Raji (cell line): ENCODE data around the gene IFITM2.

Experiments
- POLR2A ChIP-seq: IDR thresholded peaks from 2 replicates; pipeline ENCODE4 v1.6.1; 2011; ENCODE audit warnings: low read depth, low read length, control low read depth; ENCODE audit not compliant: insufficient read depth

IFITM2 gene

GRCh38 chr11:313787-314553 is 6.4 kb downstream of the IFITM2 start, which contains the start of gene IFITM1:
Gene IFITM1, plus strand, starts transcription at chr11:314040. Its CDS starts 131 bp downstream, at chr11:314171.
- no peak for TF ChIP-seq POLR2A

- TF ChIP-seq POLR2A = no peak
Observed at GRCh38 chr11:315051-315481, 7.5 kb downstream of the IFITM2 start.

GRCh38 chr11:315516-315994 is 7.9 kb downstream of the IFITM2 start:
- TF ChIP-seq POLR2A = no peak

- TF ChIP-seq POLR2A = no peak
Observed at GRCh38 chr11:316031-316701, 8.6 kb downstream of the IFITM2 start.

GRCh38 chr11:316891-317301 is 9.3 kb downstream of the IFITM2 start:
- no peak for TF ChIP-seq POLR2A

GRCh38 chr11:324156-324555 is 16.5 kb downstream of the IFITM2 start:
- TF ChIP-seq POLR2A = no peak

GRCh38 chr11:325796-326591 is 18.4 kb downstream of the IFITM2 start:
- TF ChIP-seq POLR2A = no peak

GRCh38 chr11:326592-326841 is 18.9 kb downstream of the IFITM2 start:
- no peak for TF ChIP-seq POLR2A

- no peak for TF ChIP-seq POLR2A
Observed at GRCh38 chr11:326842-327580, 19.4 kb downstream of the IFITM2 start.

GRCh38 chr11:327581-327923 is 19.9 kb downstream of the IFITM2 start:
- no peak for TF ChIP-seq POLR2A

- TF ChIP-seq POLR2A = no peak
Observed at GRCh38 chr11:328012-328411, 20.4 kb downstream of the IFITM2 start.

- TF ChIP-seq POLR2A = no peak
Observed at GRCh38 chr11:329886-330253, 22.3 kb downstream of the IFITM2 start.

GRCh38 chr11:330307-330693 is 22.7 kb downstream of the IFITM2 start:
- no peak for TF ChIP-seq POLR2A

GRCh38 chr11:330694-331357 is 23.2 kb downstream of the IFITM2 start:
- no peak for TF ChIP-seq POLR2A
